Skin of body (tissue), 3 donors: ENCODE data around the gene FOXRED1. TPM values are rescaled to one million over a fixed set of nuclear protein-coding genes. Genes with fewer than 3 reads are reported as not detected.

Source experiments
- DNase-seq: peaks from one replicate; lab custom pipeline; 2025; lab: John Stamatoyannopoulos, UW
- small RNA-seq: library from RNA; depleted of rRNA; stranded (forward); fragments of <200 nt; gene quantifications from one replicate; pipeline ENCODE3, GENCODE V24; 2014; ENCODE audit warnings: low replicate concordance
- total RNA-seq: library from RNA; depleted of rRNA; stranded (reverse); fragments of >200 nt; gene quantifications from one replicate; pipeline ENCODE4 v1.2.3, GENCODE V29; 2014

Gene FOXRED1
- total RNA-seq, 1 donor from 2014 or later, result 15.3 TPM

DNA sequence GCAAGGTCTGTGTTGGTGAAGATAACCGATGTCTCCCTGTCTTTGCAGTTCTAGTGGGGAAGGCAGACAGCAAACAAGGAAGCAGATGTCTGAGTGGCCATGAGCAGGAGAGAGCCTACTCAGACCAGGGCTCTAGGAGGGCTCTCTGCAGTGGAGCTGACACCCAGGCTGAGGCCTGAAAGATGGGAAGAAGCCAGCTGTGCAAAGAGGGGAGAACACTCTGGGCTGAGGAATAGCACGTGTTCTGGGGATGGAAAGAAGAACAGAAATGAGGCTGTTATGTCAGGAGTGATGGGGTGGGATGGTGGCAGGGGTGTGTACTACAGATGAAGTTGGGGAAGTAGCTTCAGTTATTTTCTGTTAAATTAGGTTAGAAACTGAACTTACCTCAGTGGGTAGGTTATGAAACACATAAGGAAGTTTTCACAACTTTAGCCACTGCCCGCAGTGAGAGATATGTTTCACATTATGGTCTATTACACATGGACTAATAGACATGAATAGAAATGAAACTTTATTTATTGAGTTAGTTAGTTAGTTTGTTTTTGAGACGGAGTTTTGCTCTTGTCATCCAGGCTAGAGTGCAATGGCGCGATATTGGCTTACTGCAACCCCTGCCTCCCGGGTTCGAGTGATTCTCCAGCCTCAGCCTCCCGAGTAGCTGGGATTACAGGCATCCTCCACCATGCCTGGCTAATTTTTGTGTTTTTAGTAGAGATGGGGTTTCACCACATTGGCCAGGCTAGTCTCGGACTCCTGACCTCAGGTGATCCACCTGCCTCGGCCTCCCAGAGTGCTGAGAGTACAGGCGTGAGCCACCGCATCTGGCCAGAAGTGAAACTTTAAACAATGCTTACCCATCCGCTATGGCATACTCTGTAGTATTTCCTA lies 42.7 kb downstream of the FOXRED1 start:
- DNase-seq, result no peak

DNA sequence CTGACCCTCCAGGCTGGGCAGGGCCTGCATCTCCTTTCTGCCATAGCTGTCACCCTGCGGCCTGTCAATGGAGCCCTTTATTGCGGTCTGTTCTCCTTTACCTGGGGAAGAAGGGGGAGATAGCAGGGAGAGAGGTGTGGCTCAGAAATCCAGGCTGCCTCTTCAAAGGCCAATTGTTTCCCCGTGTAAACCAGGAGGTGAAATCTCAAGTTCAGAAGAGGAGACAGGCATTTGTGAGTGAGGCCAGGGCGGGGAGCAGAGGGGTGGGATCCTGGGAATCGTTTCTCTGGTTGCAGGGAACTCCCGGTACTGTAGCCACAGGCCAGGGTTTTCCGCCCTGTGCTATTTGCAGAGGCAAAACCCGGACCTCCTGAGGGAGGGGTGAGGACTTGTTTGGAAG lies 44.0 kb downstream of the FOXRED1 start:
- DNase-seq, result no peak

DNA sequence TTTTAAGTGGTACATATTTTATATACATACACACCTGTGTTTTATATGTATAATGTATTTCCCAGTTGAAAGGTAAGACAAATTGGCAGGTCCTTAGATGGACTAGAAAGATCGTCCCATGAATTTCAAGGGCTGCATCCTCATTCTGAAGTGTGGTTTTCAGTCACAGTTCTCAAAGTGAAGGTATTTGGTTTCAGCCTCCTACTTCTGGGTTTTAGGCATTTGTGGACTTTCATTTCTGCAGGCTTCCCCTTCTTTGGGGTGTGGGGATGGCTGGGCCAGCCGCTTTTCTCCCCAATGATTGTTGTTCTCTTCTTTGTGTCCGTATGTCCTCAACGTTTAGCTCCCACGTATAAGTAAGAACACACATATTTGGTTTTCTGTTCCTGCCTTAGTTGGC lies 44.9 kb downstream of the FOXRED1 start:
- no peak for DNase-seq

DNA sequence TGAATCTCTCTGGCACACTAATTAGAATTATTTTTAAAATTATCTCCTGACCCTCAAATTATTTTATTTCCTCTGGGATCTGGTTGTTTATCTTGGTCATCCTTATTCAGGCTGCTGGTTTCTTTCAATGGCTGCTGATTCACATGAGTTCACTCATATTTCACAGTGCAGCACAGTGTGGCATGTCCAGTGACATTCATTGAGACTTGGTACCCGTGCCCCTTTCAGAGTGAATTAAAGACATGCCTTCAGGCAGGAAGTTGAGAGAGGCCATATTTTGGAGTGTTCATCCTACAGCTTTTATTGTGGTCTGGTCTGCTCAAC lies 48.4 kb downstream of the FOXRED1 start:
- no peak for DNase-seq

DNA sequence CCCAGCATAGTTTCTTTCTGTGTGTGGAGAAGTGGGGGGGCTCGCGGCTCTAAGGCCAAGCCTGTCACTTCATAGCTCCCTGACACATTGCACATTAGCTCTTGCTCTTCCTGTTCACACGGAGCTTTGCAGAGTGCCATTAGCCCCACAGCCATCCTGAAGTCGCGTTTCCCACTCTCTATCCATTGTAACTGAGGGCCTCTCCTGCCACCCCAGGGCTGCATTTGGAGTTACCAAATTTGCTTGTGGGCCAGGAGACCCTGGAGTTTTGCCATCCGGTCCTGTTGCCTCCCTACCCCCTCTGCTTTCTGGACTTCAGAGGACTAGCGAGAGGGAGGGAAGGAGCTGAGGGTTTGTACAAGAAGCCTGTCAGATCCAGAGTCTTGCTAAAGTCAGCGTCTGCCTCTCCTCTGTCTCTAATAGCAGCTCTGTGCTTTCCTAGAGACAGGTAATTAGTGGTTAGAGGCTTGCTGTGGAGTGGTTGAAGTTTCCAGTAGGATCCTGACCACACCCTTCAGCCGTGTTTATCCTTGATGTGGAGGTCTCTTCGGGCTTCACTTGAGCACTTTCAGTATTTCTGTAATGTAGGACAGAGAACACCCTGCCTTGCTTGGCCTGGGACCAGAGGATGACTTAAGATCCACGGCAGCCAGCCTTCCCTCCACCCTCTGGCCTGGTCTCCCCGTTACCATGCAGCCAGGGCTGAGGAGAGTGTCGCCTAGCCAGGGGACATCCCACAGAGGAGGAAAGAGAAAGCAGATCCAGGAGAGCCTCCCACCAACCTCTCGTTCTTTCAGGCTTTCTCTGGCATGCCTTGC lies 49.0 kb downstream of the FOXRED1 start:
- DNase-seq, result peak; percentile 95

DNA sequence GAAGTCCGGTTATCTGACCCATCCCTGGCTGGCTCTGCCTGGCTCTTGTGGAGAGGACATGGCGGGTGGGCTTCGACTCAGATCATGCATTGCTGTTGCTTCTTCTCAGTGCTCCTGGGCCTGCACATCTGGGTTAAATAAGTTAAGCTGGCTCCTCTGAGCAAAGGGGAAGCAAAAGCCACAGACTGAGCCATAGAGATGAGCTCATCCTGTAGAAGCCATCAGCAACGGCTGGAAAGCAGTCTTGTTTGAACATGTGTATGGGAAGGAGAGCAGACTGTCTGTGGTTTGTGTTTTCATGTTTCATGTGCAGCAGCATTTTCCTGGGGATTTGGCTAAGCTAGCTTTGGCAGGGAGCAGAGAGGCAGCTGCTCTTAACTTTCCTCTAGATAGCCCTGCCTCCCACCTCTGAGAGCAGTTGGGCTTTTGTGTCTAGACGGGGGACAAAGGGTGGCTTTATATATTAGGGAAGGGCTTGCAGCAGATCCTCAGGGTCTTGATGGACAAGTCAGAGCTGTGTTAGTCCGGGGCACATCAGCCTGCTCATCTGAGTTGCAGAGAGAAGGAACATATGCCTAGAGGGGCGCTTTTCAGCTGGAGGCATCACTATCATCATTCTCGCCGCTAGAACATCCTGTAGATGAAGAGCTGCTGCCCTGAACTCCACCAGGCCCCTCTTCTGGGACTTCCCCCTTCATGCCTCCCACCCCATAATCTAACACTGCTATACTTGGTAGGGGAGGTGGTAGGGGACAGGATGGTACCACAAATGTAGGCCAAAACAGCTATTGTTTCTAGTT lies 49.8 kb downstream of the FOXRED1 start:
- peak; percentile 99 for DNase-seq

- no peak for DNase-seq
Observed at GRCh38 chr11:126319374-126319740, 50.4 kb downstream of the FOXRED1 start.

DNA sequence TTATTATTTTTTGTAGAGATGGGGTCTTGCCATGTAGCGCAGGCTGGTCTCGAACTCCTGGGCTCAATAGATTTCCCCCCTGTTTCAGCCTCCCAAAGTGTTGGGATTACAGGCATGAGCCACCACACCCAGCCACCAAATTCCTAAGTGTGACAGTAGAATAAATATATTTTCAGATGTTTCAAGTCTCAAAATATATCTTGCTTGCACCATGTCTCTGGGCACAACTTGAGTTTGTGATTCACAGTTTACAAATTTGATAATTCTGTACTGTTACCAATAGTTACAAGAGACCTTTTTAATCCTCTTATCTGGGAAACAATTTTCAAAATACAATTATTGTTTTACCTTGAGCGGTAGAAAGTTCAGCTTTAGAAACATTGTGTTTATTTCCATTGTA lies 54.0 kb downstream of the FOXRED1 start:
- DNase-seq, result no peak

GRCh38 chr11:126327281-126328000 lies 58.5 kb downstream of the FOXRED1 start:
- DNase-seq, result no peak

Small RNA genes within 50 kb of the gene (small RNA-seq; reads per million reads assigned to genes)
- gene RN7SL351P, result not detected

Other genes with a start within 250 kb of the FOXRED1 start
- gene CDON, start 206.3 kb upstream of the FOXRED1 start, total RNA-seq, result 71.8 TPM
- gene RPUSD4, start 57.5 kb upstream of the FOXRED1 start, total RNA-seq, result 25.0 TPM
- 13.0 TPM for gene FAM118B, start 57.4 kb upstream of the FOXRED1 start, total RNA-seq
- gene SRPRA, start 259 bp upstream of the FOXRED1 start, total RNA-seq, result 32.4 TPM
- gene TIRAP, start 13.9 kb downstream of the FOXRED1 start, total RNA-seq, result 3.9 TPM
- 6.3 TPM for gene DCPS, start 34.9 kb downstream of the FOXRED1 start, total RNA-seq
- 34.3 TPM for gene ST3GAL4, start 86.5 kb downstream of the FOXRED1 start, total RNA-seq